SHP77 treated with DMSO at 0.1 percent for 48 hours (cell line): Measurements from ENCODE around the gene SSBP2.

Source experiments
- DNase-seq: peaks from one replicate; lab custom pipeline; 2025; lab: John Stamatoyannopoulos, UW

The SSBP2 gene

GRCh38 chr5:81767097-81767496, 16.2 kb upstream of the SSBP2 start:
- no peak for DNase-seq

GRCh38 chr5:81766611-81767010, 15.7 kb upstream of the SSBP2 start:
- DNase-seq = no peak

- no peak for DNase-seq
These were observed 12.5 kb upstream of the SSBP2 start for GRCh38 chr5:81763294-81763928.

GRCh38 chr5:81762853-81763252, 12.0 kb upstream of the SSBP2 start:
- no peak for DNase-seq

GRCh38 chr5:81762401-81762800, 11.5 kb upstream of the SSBP2 start:
- DNase-seq = no peak

GRCh38 chr5:81761970-81762369, 11.1 kb upstream of the SSBP2 start:
- DNase-seq = no peak

- no peak for DNase-seq
These were observed 10.4 kb upstream of the SSBP2 start for GRCh38 chr5:81761270-81761669.

GRCh38 chr5:81760521-81760920, 9.6 kb upstream of the SSBP2 start:
- no peak for DNase-seq

- no peak for DNase-seq
These were observed 8.7 kb upstream of the SSBP2 start for GRCh38 chr5:81759632-81760005.

GRCh38 chr5:81757404-81757803, 6.5 kb upstream of the SSBP2 start:
- DNase-seq = no peak

GRCh38 chr5:81756016-81756415, 5.1 kb upstream of the SSBP2 start:
- DNase-seq = no peak

GRCh38 chr5:81755320-81755719, 4.4 kb upstream of the SSBP2 start:
- DNase-seq = no peak

GRCh38 chr5:81754621-81755020, 3.7 kb upstream of the SSBP2 start:
- DNase-seq = no peak

- no peak for DNase-seq
These were observed 2.5 kb upstream of the SSBP2 start for GRCh38 chr5:81753429-81753828.

GRCh38 chr5:81752644-81752963, 1.7 kb upstream of the SSBP2 start:
- DNase-seq = no peak

- DNase-seq = peak; percentile 55
These were observed 1.1 kb upstream of the SSBP2 start for GRCh38 chr5:81751836-81752643.

GRCh38 chr5:81750308-81751008, 439 bp downstream of the SSBP2 start:
- no peak for DNase-seq

GRCh38 chr5:81749561-81750307, 1.2 kb downstream of the SSBP2 start:
- DNase-seq = no peak

- DNase-seq = no peak
These were observed 1.7 kb downstream of the SSBP2 start for GRCh38 chr5:81749192-81749560.

GRCh38 chr5:81748556-81748955, 2.3 kb downstream of the SSBP2 start:
- no peak for DNase-seq

GRCh38 chr5:81747030-81747429, 3.9 kb downstream of the SSBP2 start:
- no peak for DNase-seq

GRCh38 chr5:81740758-81741157, 10.1 kb downstream of the SSBP2 start:
- no peak for DNase-seq

- DNase-seq = no peak
These were observed 11.6 kb downstream of the SSBP2 start for GRCh38 chr5:81739291-81739690.
